Pancreas (tissue), 10 donors: ENCODE data around the gene NKAIN1. TPM values are rescaled to one million over a fixed set of nuclear protein-coding genes. Genes with fewer than 3 reads are reported as not detected.

Source experiments
- ATAC-seq, 4 donors: fragments of 200-7000 bp; cut with Tn5 transposase; one replicate each; pipeline versions ENCODE4 v1.8.0 to v1.9.1; 2020; ENCODE audit warnings: mild to moderate bottlenecking in 4 of 4, moderate library complexity in 4 of 4
- DNase-seq, 6 donors: peaks; one replicate each; pipeline ENCODE4 v3.0.0-alpha.2; 2020
- FAIRE-seq: peaks from 2 replicates; lab custom pipeline; 2012; peaks lifted over from hg19 to GRCh38; lab: Jason Lieb, UNC
- H3K27ac ChIP-seq, 4 donors: fragments of 200-600 bp; sonication (generic); 1 replicate in 3 of 4; 2 replicates in 1 of 4; pipeline versions ENCODE4 v1.5.0 to v1.8.0; 2020
- H3K27me3 ChIP-seq, 4 donors: fragments of 200-600 bp; one replicate each; pipeline ENCODE4 v1.8.0; 2021
- H3K36me3 ChIP-seq, 3 donors: fragments of 200-600 bp; sonication (generic) in 1 of 3; one replicate each; pipeline versions ENCODE4 v1.5.0 to v1.8.0; 2020 to 2021
- H3K4me1 ChIP-seq, 3 donors: fragments of 200-600 bp; one replicate each; pipeline ENCODE4 v1.8.0; 2021
- H3K4me3 ChIP-seq, 4 donors: fragments of 200-600 bp; sonication (generic) in 2 of 4; one replicate each; pipeline versions ENCODE4 v1.5.0 to v1.8.0; 2020 to 2021
- H3K9me3 ChIP-seq, 4 donors: fragments of 200-600 bp; one replicate each; pipeline ENCODE4 v1.8.0; 2021
- CTCF ChIP-seq, 4 donors: fragments of 200-600 bp; sonication (generic) in 3 of 4; IDR thresholded peaks; one replicate each; pipeline versions ENCODE4 v1.5.0 to v1.8.0; 2021; ENCODE audit warnings: antibody characterized with exemption in 4 of 4
- WGBS, 2 donors: extraction: QIAGEN DNeasy Blood & Tissue Kit; methylation state at CpG; one replicate each; pipeline ENCODE4 v1.1.7; 2013; 5-methylcytosine and 5-hydroxymethylcytosine counted together
- intact Hi-C, 3 donors: fragments of 100-400 bp; cut with DNase I; formaldehyde crosslinking; loops; one replicate each; pipeline versions ENCODE4 v1.11.1 to v1.14.2; 2022
- polyA plus RNA-seq, 2 donors: library from polyadenylated mRNA; stranded (reverse); fragments of 200-250 nt; gene quantifications; one replicate each; pipeline ENCODE4 v1.2.3, GENCODE V29; 2013
- total RNA-seq, 6 donors: library from RNA; stranded (reverse); fragmentation: NEBNext Ultra II Directional in 4 of 6; extraction: Animal tissue kit (Norgen Biotek cat#: 25700) in 4 of 6; gene quantifications; one replicate each; pipeline versions ENCODE4 v1.2.1 to v1.2.4, GENCODE V29; 2021 to 2023
- donor health status: healthy with polysubstance abuse.
- donor health status: DM: no; HTN: no; CAD: no; lungs with moderate emphysema.
- donor health status: DM: no; HTN: no; CAD: no.
- donor health status: control.
- donor health status: control.
- donor health status: Bipolar disorder and iron deficiency.
- donor health status: DM: yes; HTN: yes; CAD: no.
- donor health status: DM: no; HTN: no; CAD: no.
- donor health status: DM: no; HTN: no; CAD: no.
- donor health status: DM: yes; HTN: yes; CAD: no.

NKAIN1 gene
- total and polyA plus RNA-seq, 8 donors = 0.12 to 0.73 (median 0.21) TPM; not detected in 2

- no peak for FAIRE-seq
- intact Hi-C loops = no loop called here
Measured at GRCh38 chr1:31248276-31248675, 8.6 kb upstream of the NKAIN1 start.

GRCh38 chr1:31244326-31244725 lies 4.6 kb upstream of the NKAIN1 start:
- WGBS, 2 donors = 80 to 90% methylated on average over 4 of the region's 4 CpGs
- no peaks in the 10 kb centered on the region for H3K4me1 ChIP-seq
- no peaks in the 10 kb centered on the region for H3K27me3 ChIP-seq
- TF ChIP-seq CTCF (IDR thresholded peaks at IDR 0.05) = no peak
- intact Hi-C loops = no loop called here
- no peaks in the 10 kb centered on the region for H3K36me3 ChIP-seq
- ATAC-seq (no peak), DNase-seq (no peak), FAIRE-seq (no peak)
- H3K4me3 ChIP-seq = no peak overlapping the region
- H3K27ac ChIP-seq = no peak overlapping the region
- no peaks in the 10 kb centered on the region for H3K9me3 ChIP-seq

More at GRCh38 chr1:31248276-31248675, 8.6 kb upstream of the NKAIN1 start:
- Histone ChIP-seq H3K4me3 (no peak overlapping the region), H3K27me3 (no peaks in the 10 kb centered on the region), H3K36me3 (no peaks in the 10 kb centered on the region), H3K4me1 (no peaks in the 10 kb centered on the region), H3K9me3 (no peaks in the 10 kb centered on the region), H3K27ac (no peak overlapping the region)
- 97% methylated on average over 4 of the region's 4 CpGs for WGBS, 2 donors
- DNase-seq (no peak), ATAC-seq (no peak)
- TF ChIP-seq CTCF (IDR thresholded peaks at IDR 0.05) = no peak

DNA sequence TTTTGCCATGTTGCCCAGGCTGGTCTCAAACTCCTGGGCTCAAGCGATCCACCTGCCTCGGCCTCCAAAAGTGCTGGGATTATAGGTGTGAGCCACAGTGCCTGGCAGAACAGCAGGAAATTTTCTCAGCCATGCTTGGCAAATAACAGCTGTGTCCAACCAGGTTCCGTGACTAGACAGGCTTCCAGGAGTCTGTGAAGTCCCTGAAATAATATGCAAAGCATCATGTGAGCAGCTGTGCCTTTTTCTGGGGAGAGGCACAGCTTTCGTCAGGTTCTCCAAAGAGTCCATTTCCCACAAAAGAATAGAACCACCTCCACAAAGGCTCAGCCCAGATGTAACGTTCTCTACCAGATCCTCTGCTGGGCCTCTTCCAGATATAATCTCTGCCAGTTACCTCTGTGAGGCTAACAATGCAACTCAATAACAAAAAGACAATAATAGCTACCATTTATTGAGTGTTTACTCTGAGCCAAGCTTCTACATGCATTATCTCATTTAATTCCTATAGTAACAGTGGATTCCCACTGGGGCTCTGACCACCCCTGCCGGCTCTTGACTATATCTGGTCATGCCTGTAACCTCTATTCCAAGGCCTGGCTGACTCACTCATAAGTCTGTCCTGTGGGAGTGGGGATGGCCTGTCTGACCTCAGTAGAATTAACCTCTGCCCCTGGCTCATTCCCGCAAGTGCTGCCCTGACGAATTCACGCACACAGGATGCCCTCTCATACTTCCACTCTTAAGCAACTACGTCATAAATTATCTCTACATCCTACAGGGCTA lies 4.0 kb upstream of the NKAIN1 start:
- intact Hi-C loops = no loop called here
- TF ChIP-seq CTCF (IDR thresholded peaks at IDR 0.05) = no peak
- H3K27me3 ChIP-seq = no peaks in the 10 kb centered on the region
- no peak for FAIRE-seq
- no peaks in the 10 kb centered on the region for H3K9me3 ChIP-seq
- no peaks in the 10 kb centered on the region for H3K36me3 ChIP-seq
- 57 to 58% methylated on average over 10 of the region's 10 CpGs for WGBS, 2 donors
- H3K27ac ChIP-seq = no peak overlapping the region
- H3K4me1 ChIP-seq = no peaks in the 10 kb centered on the region
- ATAC-seq = peak; percentile 70 to 82 (median 80)
- H3K4me3 ChIP-seq = no peak overlapping the region
- DNase-seq = peak in 3 of 6 donors; percentile 38 to 58 (median 40)

GRCh38 chr1:31241321-31241720 lies 1.6 kb upstream of the NKAIN1 start:
- H3K27me3 ChIP-seq = no peaks in the 10 kb centered on the region
- FAIRE-seq = no peak
- intact Hi-C loops = no loop called here

More at GRCh38 chr1:31241321-31241720, 1.6 kb upstream of the NKAIN1 start:
- ATAC-seq (no peak), DNase-seq (no peak)
- no peaks in the 10 kb centered on the region for H3K36me3 ChIP-seq
- H3K27ac ChIP-seq = no peak overlapping the region
- no peak overlapping the region for H3K4me3 ChIP-seq
- no peaks in the 10 kb centered on the region for H3K4me1 ChIP-seq
- 78 to 83% methylated on average over 8 of the region's 8 CpGs for WGBS, 2 donors
- H3K9me3 ChIP-seq = no peaks in the 10 kb centered on the region
- no peak for TF ChIP-seq CTCF (IDR thresholded peaks at IDR 0.05)
